ENCODE data around the gene MCL1.
"Not testable (repeated sequence)": the region's sequence is repeated elsewhere in the genome, so short reads cannot be mapped to it uniquely, and the experiment has no call there.

The MCL1 gene

GRCh38 chr1:150601540-150601939 lies 22.1 kb upstream of the MCL1 start:
- DNase-seq = no peak

GRCh38 chr1:150598346-150598745 lies 18.9 kb upstream of the MCL1 start:
- DNase-seq = not testable (repeated sequence)

GRCh38 chr1:150596976-150597375 lies 17.6 kb upstream of the MCL1 start:
- no peak for DNase-seq

GRCh38 chr1:150596095-150596892 lies 16.9 kb upstream of the MCL1 start:
- no peak for DNase-seq

GRCh38 chr1:150582371-150582770 lies 3.0 kb upstream of the MCL1 start:
- DNase-seq = no peak

GRCh38 chr1:150581962-150582361 lies 2.6 kb upstream of the MCL1 start:
- DNase-seq = not testable (repeated sequence)

- not testable (repeated sequence) for DNase-seq
Observed at GRCh38 chr1:150581437-150581836, 2.0 kb upstream of the MCL1 start.

- not testable (repeated sequence) for DNase-seq
Observed at GRCh38 chr1:150580966-150581365, 1.6 kb upstream of the MCL1 start.

- no peak for DNase-seq
Observed at GRCh38 chr1:150579945-150580642, 684 bp upstream of the MCL1 start.

- peak; percentile 71 for DNase-seq
Observed at GRCh38 chr1:150578272-150579109, 919 bp downstream of the MCL1 start.

GRCh38 chr1:150577557-150578271 lies 1.7 kb downstream of the MCL1 start:
- DNase-seq = no peak

GRCh38 chr1:150576794-150577556 lies 2.4 kb downstream of the MCL1 start:
- DNase-seq = no peak

- no peak for DNase-seq
Observed at GRCh38 chr1:150576367-150576711, 3.1 kb downstream of the MCL1 start.

GRCh38 chr1:150575518-150576366 lies 3.7 kb downstream of the MCL1 start:
- DNase-seq = no peak

GRCh38 chr1:150575072-150575489 lies 4.3 kb downstream of the MCL1 start:
- DNase-seq = no peak

GRCh38 chr1:150574260-150575071 lies 4.9 kb downstream of the MCL1 start:
- no peak for DNase-seq

- not testable (repeated sequence) for DNase-seq
Observed at GRCh38 chr1:150573648-150574071, 5.8 kb downstream of the MCL1 start.

GRCh38 chr1:150572918-150573647 lies 6.3 kb downstream of the MCL1 start:
- peak; percentile 13 for DNase-seq

GRCh38 chr1:150568594-150568966 lies 10.8 kb downstream of the MCL1 start:
- no peak for DNase-seq

Data from MV-4-11 (cell line).